Mucosa of stomach (tissue), 1 donor: ENCODE measurements around the gene TLE5.

Experiments
- H3K27me3 ChIP-seq: one replicate; pipeline ENCODE4 v1.7.0; 2013; ENCODE audit warnings: mild to moderate bottlenecking, low read length; ENCODE audit not compliant: control insufficient read depth, insufficient read depth
- H3K36me3 ChIP-seq: one replicate; pipeline ENCODE4 v1.7.0; 2013; ENCODE audit warnings: low read length; ENCODE audit not compliant: control insufficient read depth, insufficient read depth
- H3K4me1 ChIP-seq: one replicate; pipeline ENCODE4 v1.7.0; 2013; ENCODE audit warnings: mild to moderate bottlenecking, low read length; ENCODE audit not compliant: control insufficient read depth, insufficient read depth
- H3K4me3 ChIP-seq: one replicate; pipeline ENCODE4 v1.7.0; 2013; ENCODE audit warnings: low read length
- H3K9ac ChIP-seq: one replicate; pipeline ENCODE4 v1.7.0; 2013; ENCODE audit warnings: mild to moderate bottlenecking, low read length, moderate library complexity
- H3K9me3 ChIP-seq: one replicate; pipeline ENCODE4 v1.7.0; 2013; ENCODE audit warnings: mild to moderate bottlenecking, low read length, moderate library complexity; ENCODE audit not compliant: control insufficient read depth
- donor health status: Pancreatic carcinoma.

Gene TLE5

GRCh38 chr19:3062165-3063105, at the start of gene TLE5:
TLE5 (minus strand) TSS chr19:3062495; CDS start chr19:3062200, 295 bp downstream.
- peaks cover 43% of the 10 kb centered on the region for H3K4me1 ChIP-seq
- H3K9me3 ChIP-seq, result no peaks in the 10 kb centered on the region
- peaks cover 11% of the 10 kb centered on the region for H3K36me3 ChIP-seq
- peak within 1 kb of the TSS; percentile 56 for H3K4me3 ChIP-seq
- H3K9ac ChIP-seq, result peak within 1 kb of the TSS; percentile 87
- no peaks in the 10 kb centered on the region for H3K27me3 ChIP-seq

GRCh38 chr19:3111586-3112247, 49.4 kb upstream of the TLE5 start:
- Histone ChIP-seq H3K27me3 (no peaks in the 10 kb centered on the region), H3K4me1 (peaks cover 21% of the 10 kb centered on the region), H3K9ac (no peak overlapping the region), H3K4me3 (no peak overlapping the region), H3K9me3 (no peaks in the 10 kb centered on the region), H3K36me3 (no peaks in the 10 kb centered on the region)

- H3K4me3 ChIP-seq, result no peak overlapping the region
- H3K27me3 ChIP-seq, result no peaks in the 10 kb centered on the region
- no peaks in the 10 kb centered on the region for H3K36me3 ChIP-seq
- no peaks in the 10 kb centered on the region for H3K9me3 ChIP-seq
- H3K9ac ChIP-seq, result no peak overlapping the region
- peaks cover 35% of the 10 kb centered on the region for H3K4me1 ChIP-seq
Observed at GRCh38 chr19:3110126-3110825, 48.0 kb upstream of the TLE5 start.

GRCh38 chr19:3109491-3109890, 47.2 kb upstream of the TLE5 start:
- no peaks in the 10 kb centered on the region for H3K9me3 ChIP-seq
- no peaks in the 10 kb centered on the region for H3K27me3 ChIP-seq
- H3K36me3 ChIP-seq, result no peaks in the 10 kb centered on the region
- no peak overlapping the region for H3K4me3 ChIP-seq
- H3K9ac ChIP-seq, result no peak overlapping the region
- peaks cover 41% of the 10 kb centered on the region for H3K4me1 ChIP-seq

GRCh38 chr19:3108775-3109174, 46.5 kb upstream of the TLE5 start:
- Histone ChIP-seq H3K4me3 (no peak overlapping the region), H3K4me1 (peaks cover 48% of the 10 kb centered on the region)

GRCh38 chr19:3107658-3108057, 45.4 kb upstream of the TLE5 start:
- H3K4me1 ChIP-seq, result peaks cover 52% of the 10 kb centered on the region
- peak overlapping the region; percentile 32 for H3K9ac ChIP-seq

More at GRCh38 chr19:3108775-3109174, 46.5 kb upstream of the TLE5 start:
- Histone ChIP-seq H3K27me3 (no peaks in the 10 kb centered on the region), H3K9me3 (no peaks in the 10 kb centered on the region), H3K9ac (no peak overlapping the region), H3K36me3 (no peaks in the 10 kb centered on the region)

GRCh38 chr19:3106509-3107141, 44.3 kb upstream of the TLE5 start:
- peaks cover 63% of the 10 kb centered on the region for H3K4me1 ChIP-seq
- H3K4me3 ChIP-seq, result no peak overlapping the region
- no peak overlapping the region for H3K9ac ChIP-seq
- no peaks in the 10 kb centered on the region for H3K9me3 ChIP-seq
- no peaks in the 10 kb centered on the region for H3K27me3 ChIP-seq
- no peaks in the 10 kb centered on the region for H3K36me3 ChIP-seq

More at GRCh38 chr19:3107658-3108057, 45.4 kb upstream of the TLE5 start:
- Histone ChIP-seq H3K9me3 (no peaks in the 10 kb centered on the region), H3K4me3 (peak overlapping the region; percentile 3), H3K36me3 (no peaks in the 10 kb centered on the region), H3K27me3 (no peaks in the 10 kb centered on the region)

- Histone ChIP-seq H3K9me3 (no peaks in the 10 kb centered on the region), H3K9ac (peak overlapping the region; percentile 43), H3K4me3 (no peak overlapping the region), H3K4me1 (peaks cover 70% of the 10 kb centered on the region), H3K27me3 (no peaks in the 10 kb centered on the region), H3K36me3 (no peaks in the 10 kb centered on the region)
Observed at GRCh38 chr19:3105641-3106508, 43.6 kb upstream of the TLE5 start.

- peaks cover 74% of the 10 kb centered on the region for H3K4me1 ChIP-seq
- H3K27me3 ChIP-seq, result no peaks in the 10 kb centered on the region
- H3K9me3 ChIP-seq, result no peaks in the 10 kb centered on the region
- H3K4me3 ChIP-seq, result no peak overlapping the region
- no peak overlapping the region for H3K9ac ChIP-seq
- H3K36me3 ChIP-seq, result no peaks in the 10 kb centered on the region
Observed at GRCh38 chr19:3104708-3104983, 42.4 kb upstream of the TLE5 start.

GRCh38 chr19:3102239-3103140, 40.2 kb upstream of the TLE5 start:
- H3K4me1 ChIP-seq, result peaks cover 82% of the 10 kb centered on the region
- H3K36me3 ChIP-seq, result no peaks in the 10 kb centered on the region
- no peak overlapping the region for H3K9ac ChIP-seq
- H3K27me3 ChIP-seq, result no peaks in the 10 kb centered on the region
- H3K9me3 ChIP-seq, result no peaks in the 10 kb centered on the region
- no peak overlapping the region for H3K4me3 ChIP-seq
